Measurements from ENCODE around the gene PKHD1. TPM values are rescaled to one million over a fixed set of nuclear protein-coding genes. Genes with fewer than 3 reads are reported as not detected.

Gene PKHD1
- total and polyA plus RNA-seq, 2 of the 13 experiments (the other 11 are each of a cell fraction or from before 2014, with no cell fraction given): 0.01 to 0.13 TPM

DNA sequence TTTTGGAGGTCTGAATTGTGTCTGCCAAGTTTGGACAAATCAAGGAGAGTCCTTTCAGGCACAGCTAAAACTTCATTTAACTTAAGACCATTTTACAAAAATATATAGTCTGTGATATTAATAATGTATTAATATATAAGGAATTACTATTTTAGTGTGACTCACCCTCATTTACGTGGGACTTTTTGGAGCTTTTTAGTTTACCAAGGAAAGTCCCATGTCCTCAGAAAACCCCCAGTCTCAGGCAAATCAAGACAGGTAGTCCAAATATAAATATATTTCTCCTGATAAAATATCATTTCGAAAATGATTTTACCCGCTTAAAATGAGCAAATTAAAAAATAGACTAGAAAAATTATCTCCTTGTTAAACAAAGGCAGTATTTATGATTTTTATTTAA, 479.0 kb downstream of the PKHD1 start:
- no peaks in the 10 kb centered on the region for H3K79me2 ChIP-seq (ENCODE audit: insufficient read depth, low read length)
- H3K4me1 ChIP-seq (ENCODE audit: insufficient read depth, low read length): no peaks in the 10 kb centered on the region
- H3K27ac ChIP-seq (ENCODE audit: extremely low read length, insufficient read depth, low read length): no peak overlapping the region
- in situ Hi-C loops (cut with HindIII; ENCODE audit: extremely low pct_ligation_motif_present, low pct_unique_long_range_greater_than_20kb): no loop called here
- CTCF ChIA-PET (ENCODE audit: low intra/inter-chr PET ratio, low total read pairs): no interaction called here
- BruUV-seq (replicated peaks): no TSS peak
- WGBS (ENCODE audit: low lambda C conversion rate): 0% methylated on average over 3 of the region's 3 CpGs
- no peak for DNase-seq (ENCODE audit: low spot score)
- H3K9me3 ChIP-seq (ENCODE audit: low read length): no peaks in the 10 kb centered on the region
- H3K9ac ChIP-seq (ENCODE audit: insufficient read depth, low read depth, low read length): no peak overlapping the region
- no peak overlapping the region for H3K4me2 ChIP-seq (ENCODE audit: low read depth, low read length)
- H4K20me1 ChIP-seq (ENCODE audit: insufficient read depth, low read length): no peaks in the 10 kb centered on the region
- TF ChIP-seq RXRB (CRISPR knock-in tag; IDR thresholded peaks at IDR 0.05; ENCODE audit: borderline replicate concordance): no peak
- TF ChIP-seq, protein P1, sequence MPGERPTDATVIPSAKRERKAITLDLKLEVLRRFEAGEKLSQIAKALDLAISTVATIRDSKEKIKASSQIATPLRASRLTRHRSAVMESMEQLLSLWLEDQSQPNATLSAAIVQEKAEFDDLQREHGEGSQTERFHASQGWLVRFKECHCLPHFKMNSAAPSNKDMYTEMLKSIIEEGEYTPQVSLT (CRISPR knock-in tag; IDR thresholded peaks at IDR 0.05; ENCODE audit: borderline replicate concordance, low read depth): no peak
- TF ChIP-seq, protein P2, sequence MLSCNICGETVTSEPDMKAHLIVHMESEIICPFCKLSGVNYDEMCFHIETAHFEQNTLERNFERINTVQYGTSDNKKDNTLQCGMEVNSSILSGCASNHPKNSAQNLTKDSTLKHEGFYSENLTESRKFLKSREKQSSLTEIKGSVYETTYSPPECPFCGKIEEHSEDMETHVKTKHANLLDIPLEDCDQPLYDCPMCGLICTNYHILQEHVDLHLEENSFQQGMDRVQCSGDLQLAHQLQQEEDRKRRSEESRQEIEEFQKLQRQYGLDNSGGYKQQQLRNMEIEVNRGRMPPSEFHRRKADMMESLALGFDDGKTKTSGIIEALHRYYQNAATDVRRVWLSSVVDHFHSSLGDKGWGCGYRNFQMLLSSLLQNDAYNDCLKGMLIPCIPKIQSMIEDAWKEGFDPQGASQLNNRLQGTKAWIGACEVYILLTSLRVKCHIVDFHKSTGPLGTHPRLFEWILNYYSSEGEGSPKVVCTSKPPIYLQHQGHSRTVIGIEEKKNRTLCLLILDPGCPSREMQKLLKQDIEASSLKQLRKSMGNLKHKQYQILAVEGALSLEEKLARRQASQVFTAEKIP (CRISPR knock-in tag; IDR thresholded peaks at IDR 0.05; ENCODE audit: borderline replicate concordance): no peak
- TF ChIP-seq ZNF350 (CRISPR knock-in tag; IDR thresholded peaks at IDR 0.05; ENCODE audit: borderline replicate concordance, low read depth): no peak
- TF ChIP-seq, protein P3, sequence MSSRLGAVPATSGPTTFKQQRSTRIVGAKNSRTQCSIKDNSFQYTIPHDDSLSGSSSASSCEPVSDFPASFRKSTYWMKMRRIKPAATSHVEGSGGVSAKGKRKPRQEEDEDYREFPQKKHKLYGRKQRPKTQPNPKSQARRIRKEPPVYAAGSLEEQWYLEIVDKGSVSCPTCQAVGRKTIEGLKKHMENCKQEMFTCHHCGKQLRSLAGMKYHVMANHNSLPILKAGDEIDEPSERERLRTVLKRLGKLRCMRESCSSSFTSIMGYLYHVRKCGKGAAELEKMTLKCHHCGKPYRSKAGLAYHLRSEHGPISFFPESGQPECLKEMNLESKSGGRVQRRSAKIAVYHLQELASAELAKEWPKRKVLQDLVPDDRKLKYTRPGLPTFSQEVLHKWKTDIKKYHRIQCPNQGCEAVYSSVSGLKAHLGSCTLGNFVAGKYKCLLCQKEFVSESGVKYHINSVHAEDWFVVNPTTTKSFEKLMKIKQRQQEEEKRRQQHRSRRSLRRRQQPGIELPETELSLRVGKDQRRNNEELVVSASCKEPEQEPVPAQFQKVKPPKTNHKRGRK (CRISPR knock-in tag; IDR thresholded peaks at IDR 0.05): no peak
- TF ChIP-seq TBX3 (IDR thresholded peaks at IDR 0.05; ENCODE audit: borderline replicate concordance): no peak
- no peak for TF ChIP-seq REXO4 (CRISPR knock-in tag; IDR thresholded peaks at IDR 0.05; ENCODE audit: borderline replicate concordance)
- no peak for TF ChIP-seq NCOA2 (CRISPR knock-in tag; IDR thresholded peaks at IDR 0.05)
- TF ChIP-seq, protein P4, sequence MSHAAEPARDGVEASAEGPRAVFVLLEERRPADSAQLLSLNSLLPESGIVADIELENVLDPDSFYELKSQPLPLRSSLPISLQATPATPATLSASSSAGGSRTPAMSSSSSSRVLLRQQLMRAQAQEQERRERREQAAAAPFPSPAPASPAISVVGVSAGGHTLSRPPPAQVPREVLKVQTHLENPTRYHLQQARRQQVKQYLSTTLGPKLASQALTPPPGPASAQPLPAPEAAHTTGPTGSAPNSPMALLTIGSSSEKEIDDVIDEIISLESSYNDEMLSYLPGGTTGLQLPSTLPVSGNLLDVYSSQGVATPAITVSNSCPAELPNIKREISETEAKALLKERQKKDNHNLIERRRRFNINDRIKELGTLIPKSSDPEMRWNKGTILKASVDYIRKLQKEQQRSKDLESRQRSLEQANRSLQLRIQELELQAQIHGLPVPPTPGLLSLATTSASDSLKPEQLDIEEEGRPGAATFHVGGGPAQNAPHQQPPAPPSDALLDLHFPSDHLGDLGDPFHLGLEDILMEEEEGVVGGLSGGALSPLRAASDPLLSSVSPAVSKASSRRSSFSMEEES (CRISPR knock-in tag; IDR thresholded peaks at IDR 0.05): no peak
- TF ChIP-seq HNF4A (CRISPR knock-in tag; IDR thresholded peaks at IDR 0.05): no peak
- TF ChIP-seq EED (CRISPR knock-in tag; IDR thresholded peaks at IDR 0.05): no peak
- TF ChIP-seq RORA (CRISPR knock-in tag; IDR thresholded peaks at IDR 0.05): no peak
- no peak for TF ChIP-seq FOSL1 (CRISPR knock-in tag; IDR thresholded peaks at IDR 0.05; ENCODE audit: borderline replicate concordance)
- TF ChIP-seq, protein P5, sequence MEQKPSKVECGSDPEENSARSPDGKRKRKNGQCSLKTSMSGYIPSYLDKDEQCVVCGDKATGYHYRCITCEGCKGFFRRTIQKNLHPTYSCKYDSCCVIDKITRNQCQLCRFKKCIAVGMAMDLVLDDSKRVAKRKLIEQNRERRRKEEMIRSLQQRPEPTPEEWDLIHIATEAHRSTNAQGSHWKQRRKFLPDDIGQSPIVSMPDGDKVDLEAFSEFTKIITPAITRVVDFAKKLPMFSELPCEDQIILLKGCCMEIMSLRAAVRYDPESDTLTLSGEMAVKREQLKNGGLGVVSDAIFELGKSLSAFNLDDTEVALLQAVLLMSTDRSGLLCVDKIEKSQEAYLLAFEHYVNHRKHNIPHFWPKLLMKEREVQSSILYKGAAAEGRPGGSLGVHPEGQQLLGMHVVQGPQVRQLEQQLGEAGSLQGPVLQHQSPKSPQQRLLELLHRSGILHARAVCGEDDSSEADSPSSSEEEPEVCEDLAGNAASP (CRISPR knock-in tag; IDR thresholded peaks at IDR 0.05; ENCODE audit: borderline replicate concordance): no peak
- TF ChIP-seq, protein P6, sequence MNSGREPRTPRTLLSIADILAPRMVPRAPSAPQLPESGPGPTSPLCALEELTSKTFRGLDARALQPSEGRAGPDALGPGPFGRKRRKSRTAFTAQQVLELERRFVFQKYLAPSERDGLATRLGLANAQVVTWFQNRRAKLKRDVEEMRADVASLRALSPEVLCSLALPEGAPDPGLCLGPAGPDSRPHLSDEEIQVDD (CRISPR knock-in tag; IDR thresholded peaks at IDR 0.05; ENCODE audit: borderline replicate concordance): no peak
- TF ChIP-seq, protein P7, sequence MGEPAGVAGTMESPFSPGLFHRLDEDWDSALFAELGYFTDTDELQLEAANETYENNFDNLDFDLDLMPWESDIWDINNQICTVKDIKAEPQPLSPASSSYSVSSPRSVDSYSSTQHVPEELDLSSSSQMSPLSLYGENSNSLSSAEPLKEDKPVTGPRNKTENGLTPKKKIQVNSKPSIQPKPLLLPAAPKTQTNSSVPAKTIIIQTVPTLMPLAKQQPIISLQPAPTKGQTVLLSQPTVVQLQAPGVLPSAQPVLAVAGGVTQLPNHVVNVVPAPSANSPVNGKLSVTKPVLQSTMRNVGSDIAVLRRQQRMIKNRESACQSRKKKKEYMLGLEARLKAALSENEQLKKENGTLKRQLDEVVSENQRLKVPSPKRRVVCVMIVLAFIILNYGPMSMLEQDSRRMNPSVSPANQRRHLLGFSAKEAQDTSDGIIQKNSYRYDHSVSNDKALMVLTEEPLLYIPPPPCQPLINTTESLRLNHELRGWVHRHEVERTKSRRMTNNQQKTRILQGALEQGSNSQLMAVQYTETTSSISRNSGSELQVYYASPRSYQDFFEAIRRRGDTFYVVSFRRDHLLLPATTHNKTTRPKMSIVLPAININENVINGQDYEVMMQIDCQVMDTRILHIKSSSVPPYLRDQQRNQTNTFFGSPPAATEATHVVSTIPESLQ (CRISPR knock-in tag; conservative IDR thresholded peaks at IDR 0.05): no peak
- H3K27me3 ChIP-seq (ENCODE audit: control insufficient read depth in 1 of 2, insufficient read depth in 2 of 2, low read length in 2 of 2): no peaks in the 10 kb centered on the region
- no peak overlapping the region for H2AFZ ChIP-seq (ENCODE audit: low read length)
- intact Hi-C loops (cut with micrococcal nuclease; ENCODE audit: unreplicated experiment): no loop called here
- ATAC-seq: no peak
- no peaks in the 10 kb centered on the region for H3K36me3 ChIP-seq (replicated peaks in 1 of 2; ENCODE audit: control insufficient read depth in 1 of 2, insufficient read depth in 2 of 2, low read length in 2 of 2)
- no peak for FAIRE-seq
- H3K4me3 ChIP-seq (replicated peaks in 1 of 3; ENCODE audit: insufficient read depth in 1 of 3, low read depth in 2 of 3, low read length in 3 of 3): no peak overlapping the region
- POLR2A ChIA-PET: no interaction called here

All from HepG2 (cell line).